NCI-H2227 (cell line): ENCODE data around the gene PTPRO.

Experiments
- DNase-seq: peaks from one replicate; lab custom pipeline; 2025; ENCODE audit not compliant: unreplicated experiment; lab: John Stamatoyannopoulos, UW

The PTPRO gene

GRCh38 chr12:15443611-15444010, 121.3 kb downstream of the PTPRO start:
- no peak for DNase-seq

DNA sequence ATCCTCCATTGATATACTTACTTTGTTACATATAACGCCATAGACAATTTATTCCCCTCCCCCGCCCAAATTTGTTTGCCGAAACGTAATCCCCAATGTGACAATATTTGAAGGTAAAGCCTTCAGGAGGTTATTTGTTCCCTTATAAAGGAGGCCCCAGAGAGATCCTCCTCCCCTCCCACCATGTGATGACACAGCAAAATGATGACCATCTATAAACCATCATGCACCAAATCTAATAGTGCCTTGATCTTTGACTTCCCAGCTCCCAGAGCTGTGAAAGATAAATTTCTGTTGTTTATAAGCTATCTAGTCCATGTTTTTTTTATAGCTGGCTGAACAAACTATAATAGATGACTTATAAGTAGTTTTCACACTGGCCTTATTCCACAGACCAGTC, 122.2 kb downstream of the PTPRO start:
- DNase-seq = no peak

GRCh38 chr12:15446807-15447206, 124.5 kb downstream of the PTPRO start:
- no peak for DNase-seq

DNA sequence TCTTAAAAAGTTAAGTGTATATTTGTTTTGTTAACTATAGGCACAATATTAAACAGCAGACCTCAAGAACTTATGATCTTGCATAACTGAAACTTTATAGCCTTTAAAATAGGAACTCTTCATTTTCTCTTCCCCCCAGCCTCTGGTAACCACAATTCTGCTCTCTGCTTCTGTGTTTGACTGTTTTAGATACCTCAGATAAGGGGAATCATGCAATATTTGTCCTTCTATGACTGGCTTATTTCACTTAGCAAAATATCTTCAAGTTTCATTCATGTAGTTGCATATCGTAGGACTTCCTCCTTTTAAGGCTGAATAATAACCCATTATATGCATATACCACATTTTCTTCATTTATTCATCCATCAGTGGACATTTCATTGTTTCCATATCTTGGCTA, 131.3 kb downstream of the PTPRO start:
- no peak for DNase-seq

- no peak for DNase-seq
These were observed 135.7 kb downstream of the PTPRO start for GRCh38 chr12:15458008-15458407.

DNA sequence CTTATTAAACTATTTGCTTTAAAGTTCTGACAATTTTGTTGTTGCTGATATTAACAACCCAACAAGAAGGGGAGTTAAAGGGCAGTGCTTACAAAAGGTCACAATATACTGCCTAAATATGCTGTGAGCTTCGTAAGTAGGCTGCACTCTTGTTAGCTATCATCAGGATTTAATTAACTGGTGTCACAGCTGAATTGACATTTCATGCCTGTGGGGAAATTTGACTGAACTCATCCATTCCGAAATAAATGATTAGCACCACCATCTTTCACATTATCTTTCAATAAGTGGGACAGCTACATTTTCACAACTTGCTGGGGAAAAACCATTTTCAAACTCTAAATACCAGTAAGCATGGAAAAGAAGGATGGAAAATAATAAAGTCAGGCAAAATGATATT, 146.6 kb downstream of the PTPRO start:
- no peak for DNase-seq

DNA sequence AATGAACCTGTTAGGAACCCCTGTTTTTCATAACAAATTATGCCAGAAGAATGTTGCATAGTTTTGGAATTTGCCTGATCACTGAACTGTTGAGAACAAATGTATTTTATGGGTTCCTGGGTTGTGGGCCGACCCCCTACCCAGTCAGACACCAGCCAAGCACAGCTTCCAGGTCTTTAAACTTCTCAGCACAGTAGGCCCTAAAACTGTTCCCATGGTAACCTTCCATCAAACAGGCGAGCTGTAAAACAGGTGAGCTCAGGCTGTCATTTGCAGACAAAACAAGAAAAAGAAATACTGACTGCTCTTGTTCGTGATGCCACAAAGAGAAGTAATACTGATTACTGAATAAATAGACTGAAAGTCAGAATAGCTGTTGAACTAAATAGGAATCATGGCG, 147.0 kb downstream of the PTPRO start:
- DNase-seq = no peak

DNA sequence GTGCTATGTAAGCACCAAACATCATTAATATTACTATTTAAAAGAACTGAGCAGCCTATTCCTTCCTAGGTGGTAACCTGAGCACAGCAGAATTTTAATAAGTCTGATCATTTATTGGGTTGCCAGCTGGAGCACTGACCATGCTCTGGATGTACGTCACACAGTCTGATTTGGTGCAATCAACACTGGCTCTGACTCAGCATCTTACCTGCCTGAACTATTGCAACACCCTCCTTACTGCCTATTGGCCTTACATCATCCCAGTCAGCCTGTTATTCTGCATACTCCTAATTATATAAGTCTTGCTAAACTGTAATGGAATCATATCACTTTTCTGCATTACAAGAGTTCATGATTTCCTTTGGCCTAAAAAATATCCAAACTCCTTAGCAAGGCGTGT, 149.7 kb downstream of the PTPRO start:
- no peak for DNase-seq

DNA sequence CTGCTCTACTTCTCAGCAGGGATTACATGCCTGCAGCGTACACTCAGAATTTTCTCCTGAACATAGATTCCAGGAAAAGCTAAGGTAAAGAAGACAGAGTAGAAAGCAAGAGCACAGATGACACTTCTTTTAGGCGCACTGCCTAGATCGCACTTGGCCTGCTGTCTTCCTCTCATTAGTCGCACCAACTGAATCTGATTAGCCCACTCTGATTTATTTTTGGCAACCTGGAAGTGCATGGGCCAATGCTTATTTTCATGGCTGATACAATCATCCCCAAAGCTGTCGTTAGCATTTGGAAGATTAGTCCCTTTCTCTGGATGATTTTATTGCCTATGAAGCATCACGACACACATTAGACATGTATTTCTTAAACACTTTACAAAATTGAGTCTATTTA, 152.5 kb downstream of the PTPRO start:
- DNase-seq = no peak

DNA sequence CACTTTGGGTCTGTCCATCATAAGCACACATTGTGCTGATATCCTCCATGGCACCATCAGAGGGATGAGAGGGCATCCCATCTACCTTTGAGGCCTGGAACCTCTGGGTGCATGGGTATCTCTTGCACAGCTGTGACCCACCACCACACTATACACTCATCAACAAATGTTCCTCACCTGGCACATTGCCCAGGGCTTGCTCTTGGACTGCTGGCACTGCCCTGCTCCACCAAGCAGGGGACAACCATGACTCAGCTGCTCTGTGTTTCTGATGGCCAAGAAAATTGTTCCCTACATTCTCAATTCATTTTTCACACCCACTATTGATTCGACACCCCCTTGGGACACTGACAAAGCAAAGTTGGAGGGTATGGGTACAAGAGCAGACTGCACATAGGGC, 155.5 kb downstream of the PTPRO start:
- DNase-seq = no peak

- DNase-seq = no peak
These were observed 159.5 kb downstream of the PTPRO start for GRCh38 chr12:15481846-15482245.

GRCh38 chr12:15485466-15485865, 163.2 kb downstream of the PTPRO start:
- no peak for DNase-seq

GRCh38 chr12:15486859-15487258, 164.6 kb downstream of the PTPRO start:
- no peak for DNase-seq

DNA sequence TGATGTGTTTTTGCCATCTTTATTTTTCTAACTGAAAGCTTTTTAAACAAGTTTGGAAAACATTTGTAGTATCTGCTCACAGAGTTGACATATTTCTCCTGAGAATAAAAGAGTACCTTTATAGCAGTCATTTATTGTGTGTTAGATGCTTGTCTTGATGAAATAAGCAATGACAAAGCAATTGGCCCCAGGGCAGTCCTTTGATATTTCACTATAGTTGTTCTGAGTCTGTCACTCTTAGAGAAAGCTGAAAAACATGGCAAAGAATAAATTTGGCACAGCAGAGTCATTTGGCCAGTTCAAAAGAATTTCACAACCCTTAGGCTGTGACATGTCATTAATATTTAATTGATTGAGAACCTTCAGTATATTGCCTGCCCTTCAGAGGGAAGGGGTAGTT, 166.2 kb downstream of the PTPRO start:
- DNase-seq = no peak

- DNase-seq = no peak
These were observed 172.2 kb downstream of the PTPRO start for GRCh38 chr12:15494329-15495046.

DNA sequence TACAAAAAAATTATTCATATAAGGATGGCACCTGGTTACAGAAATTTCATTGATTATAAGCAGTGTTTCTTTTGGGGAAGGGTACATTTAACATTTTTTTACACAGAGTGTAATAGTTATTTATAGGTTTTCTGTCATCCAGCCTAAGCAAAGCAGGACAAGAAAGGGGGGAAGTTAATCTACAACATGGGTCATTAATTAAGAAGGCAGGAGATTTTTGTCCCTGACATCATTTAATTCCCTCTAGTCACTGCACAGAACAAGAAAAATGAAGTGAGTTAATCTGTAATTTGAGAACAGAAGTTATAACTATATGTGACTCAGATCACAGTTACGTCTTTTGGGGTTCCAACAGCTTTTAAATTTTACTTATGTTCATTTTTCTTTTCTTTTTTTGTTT, 173.4 kb downstream of the PTPRO start:
- DNase-seq = no peak

DNA sequence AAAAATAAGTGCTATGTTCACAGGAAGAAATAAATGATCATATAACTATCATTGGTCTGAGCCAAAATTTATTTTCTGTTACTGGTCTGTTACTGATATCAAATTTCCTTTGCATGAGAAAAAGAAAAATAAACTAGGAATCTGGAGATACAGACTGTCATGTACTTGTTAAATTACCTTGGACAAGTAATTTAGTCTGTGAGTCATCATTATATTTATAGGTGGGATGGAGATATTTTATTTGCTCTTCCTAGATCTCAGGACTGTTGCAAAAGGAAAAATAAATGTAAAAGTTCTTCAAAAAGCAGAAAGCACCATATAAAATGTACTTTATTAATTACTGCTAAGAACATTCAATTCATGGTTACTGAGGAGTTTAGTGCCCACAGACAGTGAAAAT, 174.4 kb downstream of the PTPRO start:
- DNase-seq = no peak

GRCh38 chr12:15497671-15498292, 175.5 kb downstream of the PTPRO start:
- DNase-seq = no peak

- DNase-seq = no peak
These were observed 179.9 kb downstream of the PTPRO start for GRCh38 chr12:15502211-15502610.

DNA sequence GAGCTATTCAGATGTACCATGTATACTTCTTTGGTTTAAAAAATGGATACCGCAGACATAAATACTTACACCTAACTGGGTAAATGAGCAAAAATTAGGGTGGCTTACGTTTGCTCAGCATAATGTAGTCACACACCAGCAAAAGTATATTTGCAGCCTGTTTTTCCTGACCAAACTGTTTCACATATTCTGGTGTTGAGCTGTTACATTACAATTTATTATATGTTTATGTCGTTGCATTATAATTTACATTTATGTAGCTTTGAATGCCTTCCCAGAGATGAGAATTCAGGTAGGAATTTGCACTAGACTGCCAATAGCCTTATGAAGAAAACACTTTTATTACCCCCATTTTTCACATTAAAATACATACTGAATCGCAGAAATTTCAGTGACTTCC, 183.3 kb downstream of the PTPRO start:
- no peak for DNase-seq

GRCh38 chr12:15515010-15515409, 192.7 kb downstream of the PTPRO start:
- no peak for DNase-seq

GRCh38 chr12:15520083-15520482, 197.8 kb downstream of the PTPRO start:
- peak; percentile 43 for DNase-seq

DNA sequence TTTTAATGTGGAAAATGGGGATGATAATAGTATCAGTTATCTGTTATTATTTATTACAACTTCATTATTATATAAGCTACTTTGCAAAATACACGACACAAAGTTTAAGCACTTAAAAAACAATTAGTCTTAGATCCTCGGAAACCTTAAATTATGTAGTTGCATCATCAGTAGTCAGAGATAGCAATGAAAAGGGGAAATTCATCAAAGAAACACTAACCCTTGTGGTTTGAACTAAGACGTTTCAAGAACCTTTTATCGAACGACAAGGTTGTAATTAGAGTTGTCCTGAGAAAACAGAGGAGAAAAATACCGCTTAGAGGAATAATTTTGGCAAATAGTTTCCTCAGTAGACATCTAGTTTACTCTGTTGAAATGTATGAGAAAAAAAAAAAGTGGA, 198.5 kb downstream of the PTPRO start:
- no peak for DNase-seq
